Esophagus squamous epithelium (tissue), 4 donors: Measurements from ENCODE around the gene PTPRD.

Experiments
- POLR2A ChIP-seq, 4 donors: fragments of 450-650 bp; IDR thresholded peaks; one replicate each; pipeline ENCODE4 v1.6.1; 2017; ENCODE audit warnings: antibody characterized with exemption in 4 of 4, mild to moderate bottlenecking in 4 of 4, moderate library complexity in 3 of 4
- TF ChIP-seq, protein P1 (sequence below), 6 experiments: fragments of 450-650 bp in 4 of 6; fragments of 200-600 bp in 2 of 6; sonication (generic) in 2 of 6; IDR thresholded peaks; one replicate each; pipeline ENCODE4 v1.5.1; 2016 to 2019; ENCODE audit warnings: antibody characterized with exemption in 6 of 6, mild to moderate bottlenecking in 4 of 6, moderate library complexity in 4 of 6

- TF ChIP-seq, protein P1, sequence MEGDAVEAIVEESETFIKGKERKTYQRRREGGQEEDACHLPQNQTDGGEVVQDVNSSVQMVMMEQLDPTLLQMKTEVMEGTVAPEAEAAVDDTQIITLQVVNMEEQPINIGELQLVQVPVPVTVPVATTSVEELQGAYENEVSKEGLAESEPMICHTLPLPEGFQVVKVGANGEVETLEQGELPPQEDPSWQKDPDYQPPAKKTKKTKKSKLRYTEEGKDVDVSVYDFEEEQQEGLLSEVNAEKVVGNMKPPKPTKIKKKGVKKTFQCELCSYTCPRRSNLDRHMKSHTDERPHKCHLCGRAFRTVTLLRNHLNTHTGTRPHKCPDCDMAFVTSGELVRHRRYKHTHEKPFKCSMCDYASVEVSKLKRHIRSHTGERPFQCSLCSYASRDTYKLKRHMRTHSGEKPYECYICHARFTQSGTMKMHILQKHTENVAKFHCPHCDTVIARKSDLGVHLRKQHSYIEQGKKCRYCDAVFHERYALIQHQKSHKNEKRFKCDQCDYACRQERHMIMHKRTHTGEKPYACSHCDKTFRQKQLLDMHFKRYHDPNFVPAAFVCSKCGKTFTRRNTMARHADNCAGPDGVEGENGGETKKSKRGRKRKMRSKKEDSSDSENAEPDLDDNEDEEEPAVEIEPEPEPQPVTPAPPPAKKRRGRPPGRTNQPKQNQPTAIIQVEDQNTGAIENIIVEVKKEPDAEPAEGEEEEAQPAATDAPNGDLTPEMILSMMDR (IDR thresholded peaks at IDR 0.05): no peak
- TF ChIP-seq POLR2A (IDR thresholded peaks at IDR 0.05): no peak
Observed at GRCh38 chr9:8781458-8781857, 1831.3 kb downstream of the PTPRD start.
